Measurements from ENCODE around the gene RIC3. TPM values are rescaled to one million over a fixed set of nuclear protein-coding genes. Genes with fewer than 3 reads are reported as not detected.

The RIC3 gene
- total RNA-seq, 1 experiment from 2014 or later = not detected

GRCh38 chr11:8122173-8122764 lies 46.6 kb downstream of the RIC3 start:
- Histone ChIP-seq H3K79me2 (ENCODE audit: insufficient read depth, low read length) (no peaks in the 10 kb centered on the region), H4K20me1 (ENCODE audit: insufficient read depth) (no peaks in the 10 kb centered on the region), H3K27me3 (ENCODE audit: insufficient read depth, low read length) (no peaks in the 10 kb centered on the region), H3K4me3 (replicated peaks in 1 of 2; ENCODE audit: low read depth in 1 of 2, low read length in 2 of 2) (no peak overlapping the region), H3K4me2 (ENCODE audit: low read length) (no peak overlapping the region), H3K9me3 (ENCODE audit: control insufficient read depth in 1 of 2, insufficient read depth in 1 of 2, low read depth in 1 of 2, low read length in 2 of 2) (no peaks in the 10 kb centered on the region), H3K4me1 (ENCODE audit: control insufficient read depth in 1 of 2, insufficient read depth in 2 of 2, low read length in 2 of 2) (no peaks in the 10 kb centered on the region), H3K27ac (ENCODE audit: low read depth, low read length) (no peak overlapping the region), H3K36me3 (ENCODE audit: control insufficient read depth in 1 of 2, insufficient read depth in 2 of 2, low read length in 2 of 2) (no peaks in the 10 kb centered on the region), H3K9ac (ENCODE audit: low read length) (no peak overlapping the region), H3K9me2 (ENCODE audit: insufficient read depth) (no peaks in the 10 kb centered on the region), H2AFZ (ENCODE audit: low read depth, low read length, poor library complexity, severe bottlenecking) (no peak overlapping the region)
- no peak for DNase-seq (ENCODE audit: low read depth, low spot score)
- no peak for ATAC-seq
- ChIA-PET CTCF (interaction anchor here (0.7 to 1.6 kb wide), 2 partner anchors 30 to 1325 kb away, joined by 3 read pairs; no protein-coding TSS in a partner anchor), RAD21 (ENCODE audit: low non-redundant PET in 1 of 2, low total read pairs in 2 of 2, uncharacterized antibody in 2 of 2, unreplicated experiment in 2 of 2) (no interaction called here), POLR2A (no interaction called here)
- TF ChIP-seq ELF1 (IDR thresholded peaks at IDR 0.05; ENCODE audit: borderline replicate concordance, low read depth) = no peak
- TF ChIP-seq FOSL1 (IDR thresholded peaks at IDR 0.05; ENCODE audit: low read depth) = no peak
- no peak for TF ChIP-seq SP1 (IDR thresholded peaks at IDR 0.05; ENCODE audit: low read depth)
- no peak for TF ChIP-seq SIN3A (IDR thresholded peaks at IDR 0.05; ENCODE audit: low read depth)
- TF ChIP-seq POLR2AphosphoS5 (IDR thresholded peaks at IDR 0.05; ENCODE audit: low read depth, low read length) = no peak
- no peak for TF ChIP-seq ATF3 (IDR thresholded peaks at IDR 0.05)
- no peak for TF ChIP-seq TCF7L2 (IDR thresholded peaks at IDR 0.05; ENCODE audit: borderline replicate concordance, extremely low read depth, insufficient read depth, insufficient read length)
- TF ChIP-seq, protein P1, sequence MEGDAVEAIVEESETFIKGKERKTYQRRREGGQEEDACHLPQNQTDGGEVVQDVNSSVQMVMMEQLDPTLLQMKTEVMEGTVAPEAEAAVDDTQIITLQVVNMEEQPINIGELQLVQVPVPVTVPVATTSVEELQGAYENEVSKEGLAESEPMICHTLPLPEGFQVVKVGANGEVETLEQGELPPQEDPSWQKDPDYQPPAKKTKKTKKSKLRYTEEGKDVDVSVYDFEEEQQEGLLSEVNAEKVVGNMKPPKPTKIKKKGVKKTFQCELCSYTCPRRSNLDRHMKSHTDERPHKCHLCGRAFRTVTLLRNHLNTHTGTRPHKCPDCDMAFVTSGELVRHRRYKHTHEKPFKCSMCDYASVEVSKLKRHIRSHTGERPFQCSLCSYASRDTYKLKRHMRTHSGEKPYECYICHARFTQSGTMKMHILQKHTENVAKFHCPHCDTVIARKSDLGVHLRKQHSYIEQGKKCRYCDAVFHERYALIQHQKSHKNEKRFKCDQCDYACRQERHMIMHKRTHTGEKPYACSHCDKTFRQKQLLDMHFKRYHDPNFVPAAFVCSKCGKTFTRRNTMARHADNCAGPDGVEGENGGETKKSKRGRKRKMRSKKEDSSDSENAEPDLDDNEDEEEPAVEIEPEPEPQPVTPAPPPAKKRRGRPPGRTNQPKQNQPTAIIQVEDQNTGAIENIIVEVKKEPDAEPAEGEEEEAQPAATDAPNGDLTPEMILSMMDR (IDR thresholded peaks at IDR 0.05 in 2 of 3, conservative IDR thresholded peaks at IDR 0.05 in 1 of 3; ENCODE audit: borderline replicate concordance in 1 of 3, insufficient read depth in 1 of 3, low read depth in 2 of 3, low read length in 2 of 3) = no peak
- TF ChIP-seq RAD21 (IDR thresholded peaks at IDR 0.05; ENCODE audit: low read depth) = no peak
- TF ChIP-seq, protein P2, sequence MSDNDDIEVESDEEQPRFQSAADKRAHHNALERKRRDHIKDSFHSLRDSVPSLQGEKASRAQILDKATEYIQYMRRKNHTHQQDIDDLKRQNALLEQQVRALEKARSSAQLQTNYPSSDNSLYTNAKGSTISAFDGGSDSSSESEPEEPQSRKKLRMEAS (IDR thresholded peaks at IDR 0.05) = no peak
- TF ChIP-seq EGR1 (IDR thresholded peaks at IDR 0.05; ENCODE audit: low read depth) = no peak
- TF ChIP-seq EZH2 (IDR thresholded peaks at IDR 0.05) = no peak
- TF ChIP-seq, protein P3, sequence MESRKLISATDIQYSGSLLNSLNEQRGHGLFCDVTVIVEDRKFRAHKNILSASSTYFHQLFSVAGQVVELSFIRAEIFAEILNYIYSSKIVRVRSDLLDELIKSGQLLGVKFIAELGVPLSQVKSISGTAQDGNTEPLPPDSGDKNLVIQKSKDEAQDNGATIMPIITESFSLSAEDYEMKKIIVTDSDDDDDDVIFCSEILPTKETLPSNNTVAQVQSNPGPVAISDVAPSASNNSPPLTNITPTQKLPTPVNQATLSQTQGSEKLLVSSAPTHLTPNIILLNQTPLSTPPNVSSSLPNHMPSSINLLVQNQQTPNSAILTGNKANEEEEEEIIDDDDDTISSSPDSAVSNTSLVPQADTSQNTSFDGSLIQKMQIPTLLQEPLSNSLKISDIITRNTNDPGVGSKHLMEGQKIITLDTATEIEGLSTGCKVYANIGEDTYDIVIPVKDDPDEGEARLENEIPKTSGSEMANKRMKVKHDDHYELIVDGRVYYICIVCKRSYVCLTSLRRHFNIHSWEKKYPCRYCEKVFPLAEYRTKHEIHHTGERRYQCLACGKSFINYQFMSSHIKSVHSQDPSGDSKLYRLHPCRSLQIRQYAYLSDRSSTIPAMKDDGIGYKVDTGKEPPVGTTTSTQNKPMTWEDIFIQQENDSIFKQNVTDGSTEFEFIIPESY (IDR thresholded peaks at IDR 0.05; ENCODE audit: extremely low read depth, insufficient replicate concordance, low read length) = no peak
- no peak for TF ChIP-seq YY1 (IDR thresholded peaks at IDR 0.05; ENCODE audit: extremely low read depth, insufficient replicate concordance, low read depth, low read length)
- TF ChIP-seq SRF (IDR thresholded peaks at IDR 0.05; ENCODE audit: low read depth) = no peak
- no peak for TF ChIP-seq CBX3 (IDR thresholded peaks at IDR 0.05; ENCODE audit: low read depth)
- no peak for TF ChIP-seq CEBPB (IDR thresholded peaks at IDR 0.05; ENCODE audit: low read depth)
- BruUV-seq (replicated peaks) = no TSS peak
- intact Hi-C loops (cut with micrococcal nuclease) = no loop called here
